HL-60 (cell line): ENCODE measurements around the gene SIGLEC10.

Experiments
- DNase-seq, 2 experiments: peaks; one replicate each; pipeline ENCODE4 v3.0.0-alpha.2; 2010 to 2020; ENCODE audit warnings: low read depth in 1 of 2, low spot score in 1 of 2
- H3K27ac ChIP-seq: fragments of 250-450 bp; sonication (Bioruptor Pico); replicated peaks from 2 replicates; pipeline ENCODE4 v1.5.1; 2020; ENCODE audit warnings: mild to moderate bottlenecking, moderate library complexity
- H3K27me3 ChIP-seq: fragments of 250-450 bp; sonication (Bioruptor Pico); 2 replicates; pipeline ENCODE4 v1.5.1; 2021; ENCODE audit warnings: mild to moderate bottlenecking, moderate library complexity; ENCODE audit not compliant: insufficient read depth, poor library complexity, severe bottlenecking
- H3K4me3 ChIP-seq: replicated peaks from 2 replicates; pipeline ENCODE4 v1.5.1; 2011; ENCODE audit warnings: mild to moderate bottlenecking, control low read depth, low read length; ENCODE audit not compliant: insufficient read depth
- GABPA ChIP-seq: IDR thresholded peaks from 2 replicates; pipeline ENCODE4 v1.6.1; 2012; ENCODE audit warnings: low read depth
- POLR2AphosphoS5 ChIP-seq: IDR thresholded peaks from 2 replicates; pipeline ENCODE4 v1.6.1; 2012; ENCODE audit warnings: low read depth
- SPI1 ChIP-seq: IDR thresholded peaks from 2 replicates; pipeline ENCODE4 v1.6.1; 2012; ENCODE audit warnings: low read depth, mild to moderate bottlenecking, borderline replicate concordance
- TF ChIP-seq, protein P1 (sequence below): IDR thresholded peaks from one replicate; pipeline ENCODE4 v1.5.1; 2011; ENCODE audit warnings: low read length, control low read depth, inconsistent platforms; ENCODE audit not compliant: insufficient read depth
- TF ChIP-seq, protein P2 (sequence below): IDR thresholded peaks from 2 replicates; pipeline ENCODE4 v1.6.1; 2012; ENCODE audit warnings: low read depth; ENCODE audit not compliant: insufficient replicate concordance

The SIGLEC10 gene

DNA sequence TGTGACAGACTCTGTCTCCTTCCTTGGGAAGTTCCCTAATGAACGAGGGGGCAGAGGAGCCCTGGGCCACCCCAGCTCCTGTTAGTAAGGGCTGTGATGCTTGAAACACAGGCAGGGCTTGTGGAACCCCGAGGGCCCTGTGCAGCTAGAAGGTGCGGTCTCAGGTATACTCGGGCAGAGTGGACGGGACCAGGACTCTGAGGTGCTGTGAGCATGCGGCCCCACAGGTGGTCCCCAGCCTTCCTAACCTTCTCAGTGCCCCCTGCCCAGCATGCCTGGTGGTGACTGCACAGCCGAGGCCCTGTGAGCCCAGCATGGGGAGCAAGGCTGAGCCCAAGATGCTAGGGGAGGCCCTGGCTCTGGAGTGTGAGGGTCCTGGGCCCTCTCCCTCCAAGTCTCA is 44.8 kb upstream of the SIGLEC10 start:
- H3K27ac ChIP-seq, result peak overlapping the region; percentile 88
- TF ChIP-seq GABPA (no peak), SPI1 (no peak), POLR2AphosphoS5 (no peak)
- TF ChIP-seq, protein P1, sequence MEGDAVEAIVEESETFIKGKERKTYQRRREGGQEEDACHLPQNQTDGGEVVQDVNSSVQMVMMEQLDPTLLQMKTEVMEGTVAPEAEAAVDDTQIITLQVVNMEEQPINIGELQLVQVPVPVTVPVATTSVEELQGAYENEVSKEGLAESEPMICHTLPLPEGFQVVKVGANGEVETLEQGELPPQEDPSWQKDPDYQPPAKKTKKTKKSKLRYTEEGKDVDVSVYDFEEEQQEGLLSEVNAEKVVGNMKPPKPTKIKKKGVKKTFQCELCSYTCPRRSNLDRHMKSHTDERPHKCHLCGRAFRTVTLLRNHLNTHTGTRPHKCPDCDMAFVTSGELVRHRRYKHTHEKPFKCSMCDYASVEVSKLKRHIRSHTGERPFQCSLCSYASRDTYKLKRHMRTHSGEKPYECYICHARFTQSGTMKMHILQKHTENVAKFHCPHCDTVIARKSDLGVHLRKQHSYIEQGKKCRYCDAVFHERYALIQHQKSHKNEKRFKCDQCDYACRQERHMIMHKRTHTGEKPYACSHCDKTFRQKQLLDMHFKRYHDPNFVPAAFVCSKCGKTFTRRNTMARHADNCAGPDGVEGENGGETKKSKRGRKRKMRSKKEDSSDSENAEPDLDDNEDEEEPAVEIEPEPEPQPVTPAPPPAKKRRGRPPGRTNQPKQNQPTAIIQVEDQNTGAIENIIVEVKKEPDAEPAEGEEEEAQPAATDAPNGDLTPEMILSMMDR, result no peak
- TF ChIP-seq, protein P2, sequence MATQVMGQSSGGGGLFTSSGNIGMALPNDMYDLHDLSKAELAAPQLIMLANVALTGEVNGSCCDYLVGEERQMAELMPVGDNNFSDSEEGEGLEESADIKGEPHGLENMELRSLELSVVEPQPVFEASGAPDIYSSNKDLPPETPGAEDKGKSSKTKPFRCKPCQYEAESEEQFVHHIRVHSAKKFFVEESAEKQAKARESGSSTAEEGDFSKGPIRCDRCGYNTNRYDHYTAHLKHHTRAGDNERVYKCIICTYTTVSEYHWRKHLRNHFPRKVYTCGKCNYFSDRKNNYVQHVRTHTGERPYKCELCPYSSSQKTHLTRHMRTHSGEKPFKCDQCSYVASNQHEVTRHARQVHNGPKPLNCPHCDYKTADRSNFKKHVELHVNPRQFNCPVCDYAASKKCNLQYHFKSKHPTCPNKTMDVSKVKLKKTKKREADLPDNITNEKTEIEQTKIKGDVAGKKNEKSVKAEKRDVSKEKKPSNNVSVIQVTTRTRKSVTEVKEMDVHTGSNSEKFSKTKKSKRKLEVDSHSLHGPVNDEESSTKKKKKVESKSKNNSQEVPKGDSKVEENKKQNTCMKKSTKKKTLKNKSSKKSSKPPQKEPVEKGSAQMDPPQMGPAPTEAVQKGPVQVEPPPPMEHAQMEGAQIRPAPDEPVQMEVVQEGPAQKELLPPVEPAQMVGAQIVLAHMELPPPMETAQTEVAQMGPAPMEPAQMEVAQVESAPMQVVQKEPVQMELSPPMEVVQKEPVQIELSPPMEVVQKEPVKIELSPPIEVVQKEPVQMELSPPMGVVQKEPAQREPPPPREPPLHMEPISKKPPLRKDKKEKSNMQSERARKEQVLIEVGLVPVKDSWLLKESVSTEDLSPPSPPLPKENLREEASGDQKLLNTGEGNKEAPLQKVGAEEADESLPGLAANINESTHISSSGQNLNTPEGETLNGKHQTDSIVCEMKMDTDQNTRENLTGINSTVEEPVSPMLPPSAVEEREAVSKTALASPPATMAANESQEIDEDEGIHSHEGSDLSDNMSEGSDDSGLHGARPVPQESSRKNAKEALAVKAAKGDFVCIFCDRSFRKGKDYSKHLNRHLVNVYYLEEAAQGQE, result no peak
- no peak for DNase-seq
- H3K27me3 ChIP-seq, result no peaks in the 10 kb centered on the region
- no peak overlapping the region for H3K4me3 ChIP-seq

DNA sequence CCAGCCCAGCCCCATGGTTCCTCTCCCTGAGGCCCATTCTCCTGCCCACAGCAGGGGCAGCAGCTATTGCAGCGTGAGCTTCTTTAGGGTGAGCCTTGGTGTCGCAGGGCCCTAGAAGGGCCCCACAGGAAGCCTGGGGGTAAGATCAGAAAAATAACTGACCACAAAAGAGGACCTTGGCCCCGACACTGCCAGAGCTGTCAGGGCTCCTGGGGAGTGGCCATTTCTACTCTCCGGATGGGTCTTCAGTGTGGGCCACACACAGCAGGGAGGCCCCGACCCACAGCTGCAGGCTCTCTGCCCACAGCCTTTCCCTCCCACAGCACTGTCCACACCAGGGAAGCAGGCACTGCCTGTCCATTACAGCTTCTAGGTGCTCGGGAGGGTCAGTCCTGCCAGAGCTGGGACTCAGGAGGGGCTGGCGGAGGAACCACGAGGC is 44.3 kb upstream of the SIGLEC10 start:
- no peak; the same call in 1 of the 2 replicates for TF ChIP-seq POLR2AphosphoS5
- TF ChIP-seq, protein P1, result no peak
- TF ChIP-seq, protein P2, result no peak
- TF ChIP-seq GABPA, result no peak
- TF ChIP-seq SPI1, result no peak
- H3K27ac ChIP-seq, result peak overlapping the region; percentile 88
- no peak overlapping the region for H3K4me3 ChIP-seq
- peak in 1 of 2 experiments; percentile 82 for DNase-seq
- H3K27me3 ChIP-seq, result no peaks in the 10 kb centered on the region

DNA sequence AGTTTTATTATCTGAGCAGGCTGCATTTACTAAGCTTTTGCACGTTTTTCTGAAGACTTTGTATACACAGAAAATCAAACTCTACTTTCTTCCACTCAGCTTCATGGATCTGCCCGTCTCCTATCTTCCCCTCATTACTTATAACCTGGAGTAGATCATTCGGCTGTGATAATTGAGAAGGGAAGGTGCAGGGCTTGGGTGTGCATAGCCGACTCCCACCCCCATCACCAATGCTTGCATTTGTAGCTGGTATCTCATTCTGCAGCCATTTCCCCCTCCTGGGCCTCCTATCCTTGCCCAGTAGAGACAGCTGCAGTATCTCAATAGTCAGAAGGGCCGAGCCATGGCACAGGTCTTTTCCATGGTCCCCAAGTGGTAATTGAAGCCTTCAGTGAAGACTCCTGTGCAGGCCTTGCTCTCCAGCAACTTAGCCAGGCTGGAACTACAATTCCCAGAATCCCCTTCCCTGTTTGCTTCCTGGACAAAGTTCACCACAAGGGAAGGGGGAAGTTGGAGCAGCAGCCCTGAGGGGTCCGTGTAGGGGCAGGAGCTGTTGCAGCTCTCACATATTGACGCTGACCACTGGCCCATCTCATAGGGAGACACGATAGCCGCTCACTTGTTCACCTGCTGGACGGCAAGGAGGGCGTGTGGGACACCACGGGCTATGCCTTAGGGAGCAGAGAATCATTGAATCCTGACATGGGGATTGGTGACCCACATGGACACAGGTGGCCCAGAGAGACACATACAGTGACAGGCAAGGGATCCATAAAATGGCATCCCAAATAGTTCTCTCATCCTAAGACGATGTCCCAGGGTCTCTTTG is 42.9 kb upstream of the SIGLEC10 start:
- peak in 1 of 2 experiments; percentile 83 for DNase-seq
- peak overlapping the region; percentile 88 for H3K27ac ChIP-seq
- no peaks in the 10 kb centered on the region for H3K27me3 ChIP-seq
- H3K4me3 ChIP-seq, result no peak overlapping the region
- TF ChIP-seq, protein P2, result no peak
- TF ChIP-seq GABPA, result peak; percentile 98
- TF ChIP-seq POLR2AphosphoS5, result 0 out of 2 replicates have a peak, but pooled peaks have one; percentile 63
- TF ChIP-seq, protein P1, result no peak
- TF ChIP-seq SPI1, result no peak; the same call in 1 of the 2 replicates
